ENCODE measurements around the gene CGB1. TPM values are rescaled to one million over a fixed set of nuclear protein-coding genes. Genes with fewer than 3 reads are reported as not detected.
A peak's percentile ranks its signal among the peaks of the same experiment; 100 is the strongest.

CGB1 gene
- polyA plus RNA-seq, 1 donor from 2014 or later = not detected

DNA sequence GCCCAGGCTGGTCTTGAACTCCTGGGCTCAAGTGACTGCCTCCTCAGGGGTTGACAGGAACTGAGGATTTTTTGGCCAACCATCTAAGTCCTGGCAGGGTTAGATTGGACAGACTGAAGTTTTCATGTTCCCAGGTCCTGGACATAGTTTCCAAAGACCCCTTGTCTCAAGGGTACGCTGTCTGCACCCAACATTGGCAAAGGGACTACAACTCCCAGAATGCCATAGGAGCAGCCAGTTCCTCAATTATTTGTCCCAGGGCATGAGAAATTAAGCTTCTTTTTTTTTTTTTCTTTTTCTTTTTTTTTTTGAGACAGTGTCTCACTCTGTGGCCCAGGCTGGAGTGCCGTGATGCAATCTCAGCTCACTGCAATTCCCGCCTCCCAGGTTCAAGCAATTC lies 50.5 kb downstream of the CGB1 start:
- peaks cover 2% of the 10 kb centered on the region for H3K27me3 Mint-ChIP-seq
- H3K4me1 Mint-ChIP-seq = peaks cover 4 to 9% (median 7%) of the 10 kb centered on the region in 3 donors
- peaks cover 11% of the 10 kb centered on the region for H3K36me3 Mint-ChIP-seq
- H3K9me3 Mint-ChIP-seq = no peaks in the 10 kb centered on the region
- peak overlapping the region in 1 of 4 donors; percentile 17 for H3K4me3 Mint-ChIP-seq
- H3K27ac Mint-ChIP-seq = no peak overlapping the region

- no peak overlapping the region for H3K27ac Mint-ChIP-seq
- no peaks in the 10 kb centered on the region for H3K9me3 Mint-ChIP-seq
Measured at GRCh38 chr19:48985711-48986110, 51.0 kb downstream of the CGB1 start.

More at GRCh38 chr19:48985711-48986110, 51.0 kb downstream of the CGB1 start:
- peaks cover 2% of the 10 kb centered on the region for H3K27me3 Mint-ChIP-seq
- peaks cover 4 to 9% (median 7%) of the 10 kb centered on the region in 3 donors for H3K4me1 Mint-ChIP-seq
- H3K36me3 Mint-ChIP-seq = peaks cover 11% of the 10 kb centered on the region
- peak overlapping the region in 1 of 4 donors; percentile 17 for H3K4me3 Mint-ChIP-seq

Other genes starting within 250 kb of the CGB1 start
- 31.8 TPM for gene BCAT2, start 225.9 kb downstream of the CGB1 start, polyA plus RNA-seq
- 1.2 TPM for gene HSD17B14, start 200.4 kb downstream of the CGB1 start, polyA plus RNA-seq
- gene PLEKHA4, start 168.3 kb downstream of the CGB1 start, polyA plus RNA-seq = 3.2 TPM
- gene PPP1R15A, start 164.5 kb downstream of the CGB1 start, polyA plus RNA-seq = 558 TPM
- not detected for gene TULP2, start 138.2 kb downstream of the CGB1 start, polyA plus RNA-seq
- gene NUCB1, start 136.6 kb downstream of the CGB1 start, polyA plus RNA-seq = 103 TPM
- 0.39 TPM for gene DHDH, start 103.2 kb downstream of the CGB1 start, polyA plus RNA-seq
- gene BAX, start 82.0 kb downstream of the CGB1 start, polyA plus RNA-seq = 101 TPM
- 7,236 TPM for gene FTL, start 71.6 kb downstream of the CGB1 start, polyA plus RNA-seq
- gene GYS1, start 43.6 kb downstream of the CGB1 start, polyA plus RNA-seq = 26.4 TPM
- 65.7 TPM for gene RUVBL2, start 43.0 kb downstream of the CGB1 start, polyA plus RNA-seq
- 0.78 TPM for gene LHB, start 19.8 kb downstream of the CGB1 start, polyA plus RNA-seq
- gene CGB3, start 12.6 kb downstream of the CGB1 start, polyA plus RNA-seq = not detected
- not detected for gene CGB2, start 5.0 kb downstream of the CGB1 start, polyA plus RNA-seq
- not detected for gene CGB5, start 7.0 kb upstream of the CGB1 start, polyA plus RNA-seq
- gene CGB8, start 12.2 kb upstream of the CGB1 start, polyA plus RNA-seq = not detected
- not detected for gene CGB7, start 20.9 kb upstream of the CGB1 start, polyA plus RNA-seq
- not detected for gene NTF4, start 27.9 kb upstream of the CGB1 start, polyA plus RNA-seq
- gene KCNA7, start 35.8 kb upstream of the CGB1 start, polyA plus RNA-seq = not detected
- 67.0 TPM for gene SNRNP70, start 48.6 kb upstream of the CGB1 start, polyA plus RNA-seq
- 8.3 TPM for gene LIN7B, start 77.5 kb upstream of the CGB1 start, polyA plus RNA-seq
- 2.6 TPM for gene C19orf73, start 82.2 kb upstream of the CGB1 start, polyA plus RNA-seq
- gene PPFIA3, start 82.6 kb upstream of the CGB1 start, polyA plus RNA-seq = not detected
- gene HRC, start 118.5 kb upstream of the CGB1 start, polyA plus RNA-seq = not detected
- not detected for gene TRPM4, start 120.9 kb upstream of the CGB1 start, polyA plus RNA-seq

Data from IgD-negative memory B cell (primary cell).